GM12878 (cell line): ENCODE measurements around the gene NEO1. TPM values are rescaled to one million over a fixed set of nuclear protein-coding genes. Genes with fewer than 3 reads are reported as not detected.

Experiments used
- E4F1 ChIP-seq: fragments of 450-650 bp; IDR thresholded peaks from 2 replicates; pipeline ENCODE4 v1.6.1; 2018; ENCODE audit warnings: borderline replicate concordance, mild to moderate bottlenecking; ENCODE audit not compliant: partially characterized antibody
- ESRRA ChIP-seq: IDR thresholded peaks from 2 replicates; pipeline ENCODE4 v1.6.1; 2012; ENCODE audit warnings: mild to moderate bottlenecking, low read length, improper control_type of control experiment
- HSF1 ChIP-seq: fragments of 150-350 bp; IDR thresholded peaks from 2 replicates; pipeline ENCODE4 v1.6.1; 2014; ENCODE audit warnings: mild to moderate bottlenecking, low read depth, low read length
- NFYA ChIP-seq: IDR thresholded peaks from 2 replicates; pipeline ENCODE4 v1.6.1; 2011; ENCODE audit warnings: low read depth, mild to moderate bottlenecking, low read length, improper control_type of control experiment, borderline replicate concordance
- NR2C1 ChIP-seq: fragments of 450-650 bp; IDR thresholded peaks from 2 replicates; pipeline ENCODE4 v1.6.1; 2017; ENCODE audit warnings: antibody characterized with exemption, mild to moderate bottlenecking, moderate library complexity
- NR2C2 ChIP-seq: IDR thresholded peaks from 2 replicates; pipeline ENCODE4 v1.6.1; 2011; ENCODE audit warnings: borderline replicate concordance, low read depth; ENCODE audit not compliant: control insufficient read depth, insufficient read length
- STAT3 ChIP-seq: IDR thresholded peaks from 2 replicates; pipeline ENCODE4 v1.6.1; 2011; ENCODE audit warnings: low read depth, low read length, improper control_type of control experiment
- YBX1 ChIP-seq: fragments of 450-650 bp; IDR thresholded peaks from 2 replicates; pipeline ENCODE4 v1.6.1; 2016; ENCODE audit warnings: antibody characterized with exemption
- polyA plus RNA-seq, 11 experiments: library from polyadenylated mRNA; depleted of rRNA in 4 of 11; unstranded in 6 of 11; stranded (reverse) in 5 of 11; fragments of >200 nt; fragmentation: Nextera tagmentation in 4 of 11; fragmentation: Illumina TruSeq in 1 of 11; extraction: Ambion mirVana in 4 of 11; extraction: Trizol in 1 of 11; gene quantifications; 1 replicate in 1 of 11; 2 replicates in 10 of 11; pipeline versions ENCODE4 v1.2.1 to v1.2.3, GENCODE V29; 2011 to 2016; ENCODE audit warnings: inconsistent platforms in 2 of 11, missing spikeins in 2 of 11, low read depth in 1 of 11
- total RNA-seq, 4 experiments: library from RNA; depleted of rRNA in 3 of 4; stranded (reverse); fragments of >200 nt in 3 of 4; fragmentation: Illumina TruSeq in 1 of 4; extraction: Trizol in 1 of 4; gene quantifications; 2 replicates each; pipeline versions ENCODE4 v1.2.1 to v1.2.3, GENCODE V29; 2013 to 2021
- TF ChIP-seq, protein P1 (sequence below): fragments of 450-650 bp; formaldehyde crosslinking; IDR thresholded peaks from 2 replicates; pipeline ENCODE4 v1.5.0; 2022; ENCODE audit warnings: mild to moderate bottlenecking, missing genetic modification characterization
- TF ChIP-seq, protein P2 (sequence below): fragments of 450-650 bp; formaldehyde crosslinking; IDR thresholded peaks from 2 replicates; pipeline ENCODE4 v1.4.0; 2022; ENCODE audit warnings: mild to moderate bottlenecking, moderate library complexity

The NEO1 gene
- total and polyA plus RNA-seq, 10 of the 15 experiments (the other 5 are each of a cell fraction or from before 2014, with no cell fraction given): 0.03 to 2.0 (median 0.32) TPM

DNA sequence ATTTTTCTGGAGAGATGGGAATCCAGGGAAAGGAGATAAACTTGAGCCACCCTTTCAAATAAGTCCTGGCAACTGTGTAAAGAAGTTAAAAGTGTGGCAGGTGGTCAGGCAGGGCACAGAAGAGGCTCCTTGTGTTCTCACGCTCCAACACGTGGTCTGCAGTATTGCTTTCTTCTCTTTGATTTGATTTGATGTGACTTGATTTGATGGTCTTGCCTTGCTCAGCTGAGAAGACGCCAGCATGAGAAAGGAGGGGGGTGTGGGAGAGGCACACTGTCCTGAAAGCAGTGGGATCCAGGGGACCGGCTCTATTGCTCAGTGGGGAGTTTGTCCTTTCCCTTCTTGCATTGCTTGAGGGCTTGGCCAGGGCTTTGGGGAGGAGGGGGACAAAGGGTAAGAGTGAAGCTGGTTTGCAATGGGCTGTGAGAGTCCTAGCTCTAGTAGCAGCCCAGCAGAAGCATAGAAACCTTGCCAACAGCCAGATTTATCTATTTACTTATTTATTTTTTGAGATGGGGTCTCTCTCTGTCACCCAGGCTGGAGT is 25.7 kb upstream of the NEO1 start (continued):
- TF ChIP-seq E4F1 (no peak), NR2C2 (no peak), YBX1 (no peak), HSF1 (no peak), NFYA (no peak), ESRRA (no peak), STAT3 (no peak), NR2C1 (no peak)
- TF ChIP-seq, protein P1, sequence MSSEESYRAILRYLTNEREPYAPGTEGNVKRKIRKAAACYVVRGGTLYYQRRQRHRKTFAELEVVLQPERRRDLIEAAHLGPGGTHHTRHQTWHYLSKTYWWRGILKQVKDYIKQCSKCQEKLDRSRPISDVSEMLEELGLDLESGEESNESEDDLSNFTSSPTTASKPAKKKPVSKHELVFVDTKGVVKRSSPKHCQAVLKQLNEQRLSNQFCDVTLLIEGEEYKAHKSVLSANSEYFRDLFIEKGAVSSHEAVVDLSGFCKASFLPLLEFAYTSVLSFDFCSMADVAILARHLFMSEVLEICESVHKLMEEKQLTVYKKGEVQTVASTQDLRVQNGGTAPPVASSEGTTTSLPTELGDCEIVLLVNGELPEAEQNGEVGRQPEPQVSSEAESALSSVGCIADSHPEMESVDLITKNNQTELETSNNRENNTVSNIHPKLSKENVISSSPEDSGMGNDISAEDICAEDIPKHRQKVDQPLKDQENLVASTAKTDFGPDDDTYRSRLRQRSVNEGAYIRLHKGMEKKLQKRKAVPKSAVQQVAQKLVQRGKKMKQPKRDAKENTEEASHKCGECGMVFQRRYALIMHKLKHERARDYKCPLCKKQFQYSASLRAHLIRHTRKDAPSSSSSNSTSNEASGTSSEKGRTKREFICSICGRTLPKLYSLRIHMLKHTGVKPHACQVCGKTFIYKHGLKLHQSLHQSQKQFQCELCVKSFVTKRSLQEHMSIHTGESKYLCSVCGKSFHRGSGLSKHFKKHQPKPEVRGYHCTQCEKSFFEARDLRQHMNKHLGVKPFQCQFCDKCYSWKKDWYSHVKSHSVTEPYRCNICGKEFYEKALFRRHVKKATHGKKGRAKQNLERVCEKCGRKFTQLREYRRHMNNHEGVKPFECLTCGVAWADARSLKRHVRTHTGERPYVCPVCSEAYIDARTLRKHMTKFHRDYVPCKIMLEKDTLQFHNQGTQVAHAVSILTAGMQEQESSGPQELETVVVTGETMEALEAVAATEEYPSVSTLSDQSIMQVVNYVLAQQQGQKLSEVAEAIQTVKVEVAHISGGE: no peak
- TF ChIP-seq, protein P2, sequence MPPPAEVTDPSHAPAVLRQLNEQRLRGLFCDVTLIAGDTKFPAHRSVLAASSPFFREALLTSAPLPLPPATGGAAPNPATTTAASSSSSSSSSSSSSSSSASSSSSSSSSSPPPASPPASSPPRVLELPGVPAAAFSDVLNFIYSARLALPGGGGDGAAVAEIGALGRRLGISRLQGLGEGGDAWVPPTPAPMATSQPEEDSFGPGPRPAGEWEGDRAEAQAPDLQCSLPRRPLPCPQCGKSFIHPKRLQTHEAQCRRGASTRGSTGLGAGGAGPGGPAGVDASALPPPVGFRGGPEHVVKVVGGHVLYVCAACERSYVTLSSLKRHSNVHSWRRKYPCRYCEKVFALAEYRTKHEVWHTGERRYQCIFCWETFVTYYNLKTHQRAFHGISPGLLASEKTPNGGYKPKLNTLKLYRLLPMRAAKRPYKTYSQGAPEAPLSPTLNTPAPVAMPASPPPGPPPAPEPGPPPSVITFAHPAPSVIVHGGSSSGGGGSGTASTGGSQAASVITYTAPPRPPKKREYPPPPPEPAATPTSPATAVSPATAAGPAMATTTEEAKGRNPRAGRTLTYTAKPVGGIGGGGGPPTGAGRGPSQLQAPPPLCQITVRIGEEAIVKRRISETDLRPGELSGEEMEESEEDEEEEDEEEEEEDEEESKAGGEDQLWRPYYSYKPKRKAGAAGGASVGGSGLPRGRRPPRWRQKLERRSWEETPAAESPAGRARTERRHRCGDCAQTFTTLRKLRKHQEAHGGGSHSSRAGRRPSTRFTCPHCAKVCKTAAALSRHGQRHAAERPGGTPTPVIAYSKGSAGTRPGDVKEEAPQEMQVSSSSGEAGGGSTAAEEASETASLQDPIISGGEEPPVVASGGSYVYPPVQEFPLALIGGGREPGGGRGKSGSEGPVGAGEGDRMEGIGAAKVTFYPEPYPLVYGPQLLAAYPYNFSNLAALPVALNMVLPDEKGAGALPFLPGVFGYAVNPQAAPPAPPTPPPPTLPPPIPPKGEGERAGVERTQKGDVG (CRISPR knock-in tag): no peak
